HG03175 (cell line): ENCODE data around the gene NPPA.
"Not testable (repeated sequence)": the region's sequence is repeated elsewhere in the genome, so short reads cannot be mapped to it uniquely, and the experiment has no call there.

Source experiments
- ATAC-seq: cut with Tn5 transposase; IDR thresholded peaks from one replicate; pipeline ENCODE4 v1.9.1; 2021; ENCODE audit warnings: mild to moderate bottlenecking, moderate library complexity; ENCODE audit not compliant: unreplicated experiment

NPPA gene

GRCh38 chr1:11822091-11822490 lies 25.5 kb downstream of the NPPA start:
- no peak for ATAC-seq

- ATAC-seq, result no peak
These were observed 30.4 kb downstream of the NPPA start for GRCh38 chr1:11817192-11817591.

- ATAC-seq, result no peak
These were observed 34.6 kb downstream of the NPPA start for GRCh38 chr1:11813021-11813420.

- no peak for ATAC-seq
These were observed 40.5 kb downstream of the NPPA start for GRCh38 chr1:11807133-11807532.

- ATAC-seq, result peak; percentile 42
These were observed 41.2 kb downstream of the NPPA start for GRCh38 chr1:11806307-11806936.

- peak; percentile 87 for ATAC-seq
These were observed 41.9 kb downstream of the NPPA start, which contains the start of the genes CLCN6 and MTHFR for GRCh38 chr1:11805422-11806306. Gene CLCN6 (plus strand): TSS chr1:11806191. CDS start chr1:11806263, 72 bp downstream. Gene MTHFR (minus strand): TSS chr1:11805964. CDS start chr1:11803116, 2,848 bp downstream.

- no peak for ATAC-seq
These were observed 42.7 kb downstream of the NPPA start for GRCh38 chr1:11804666-11805421.

GRCh38 chr1:11803924-11804665 lies 43.5 kb downstream of the NPPA start:
- not testable (repeated sequence) for ATAC-seq

- ATAC-seq, result peak; percentile 18
These were observed 44.4 kb downstream of the NPPA start for GRCh38 chr1:11802973-11803885.

GRCh38 chr1:11802616-11802972 lies 45.0 kb downstream of the NPPA start:
- no peak for ATAC-seq

- no peak for ATAC-seq
These were observed 46.7 kb downstream of the NPPA start for GRCh38 chr1:11800756-11801433.

- ATAC-seq, result no peak
These were observed 47.2 kb downstream of the NPPA start for GRCh38 chr1:11800391-11800755.

- no peak for ATAC-seq
These were observed 47.7 kb downstream of the NPPA start for GRCh38 chr1:11799896-11800295.

- ATAC-seq, result no peak
These were observed 48.5 kb downstream of the NPPA start for GRCh38 chr1:11799099-11799498.

- ATAC-seq, result no peak
These were observed 49.9 kb downstream of the NPPA start for GRCh38 chr1:11797525-11798216.

- no peak for ATAC-seq
These were observed 51.4 kb downstream of the NPPA start for GRCh38 chr1:11796036-11796828.
